CD14-positive monocyte (primary cell): ENCODE data around the gene IRF2BP2. TPM values are rescaled to one million over a fixed set of nuclear protein-coding genes. Genes with fewer than 3 reads are reported as not detected.

Experiments used
- DNase-seq, 3 donors: peaks; one replicate each; pipeline ENCODE4 v3.0.0-alpha.2; 2011 to 2022
- H2AFZ ChIP-seq: 2 replicates; pipeline ENCODE4 v1.6.0; 2012; ENCODE audit warnings: mild to moderate bottlenecking, low read depth, low read length, inconsistent platforms; ENCODE audit not compliant: insufficient read depth, poor library complexity, severe bottlenecking
- H3K27ac ChIP-seq, 2 donors: 1 replicate in 1 of 2; 2 replicates in 1 of 2; pipeline ENCODE4 v1.5.1; 2012 to 2013; ENCODE audit warnings: low read length in 2 of 2, control low read depth in 1 of 2, inconsistent platforms in 1 of 2, low read depth in 1 of 2, mild to moderate bottlenecking in 1 of 2
- H3K27me3 ChIP-seq, 2 donors: one replicate each; pipeline versions ENCODE4 v1.6.0 to v1.6.1; 2011 to 2013; ENCODE audit warnings: low read length in 2 of 2; ENCODE audit not compliant: control insufficient read depth in 2 of 2, insufficient read depth in 2 of 2
- H3K36me3 ChIP-seq, 2 donors: replicated peaks in 1 of 2; 1 replicate in 1 of 2; 2 replicates in 1 of 2; pipeline versions ENCODE4 v1.5.1 to v1.6.1; 2012 to 2013; ENCODE audit warnings: low read length in 2 of 2, control low read depth in 1 of 2, inconsistent platforms in 1 of 2, mild to moderate bottlenecking in 1 of 2; ENCODE audit not compliant: insufficient read depth in 2 of 2, control insufficient read depth in 1 of 2
- H3K4me1 ChIP-seq, 2 donors: 1 replicate in 1 of 2; 2 replicates in 1 of 2; pipeline versions ENCODE4 v1.5.1 to v1.6.1; 2012 to 2013; ENCODE audit warnings: low read length in 2 of 2, control low read depth in 1 of 2, inconsistent platforms in 1 of 2, mild to moderate bottlenecking in 1 of 2, moderate library complexity in 1 of 2; ENCODE audit not compliant: insufficient read depth in 2 of 2, control insufficient read depth in 1 of 2
- H3K4me2 ChIP-seq: replicated peaks from 2 replicates; pipeline ENCODE3; 2012; ENCODE audit warnings: low read length, moderate library complexity, mild to moderate bottlenecking; ENCODE audit not compliant: poor library complexity, severe bottlenecking; ENCODE audit errors: extremely low read depth
- H3K4me3 ChIP-seq, 3 experiments: fragments of 200-600 bp in 1 of 3; sonication (generic) in 1 of 3; replicated peaks in 1 of 3; 1 replicate in 2 of 3; 2 replicates in 1 of 3; pipeline ENCODE4 v1.5.1; 2011 to 2013; ENCODE audit warnings: low read length in 3 of 3, mild to moderate bottlenecking in 3 of 3, control low read depth in 2 of 3, low read depth in 2 of 3, inconsistent platforms in 1 of 3, moderate library complexity in 1 of 3
- H3K79me2 ChIP-seq: 2 replicates; pipeline ENCODE4 v1.6.0; 2012; ENCODE audit warnings: mild to moderate bottlenecking, control low read depth, inconsistent platforms, low read length, moderate library complexity; ENCODE audit not compliant: insufficient read depth
- H3K9ac ChIP-seq: 2 replicates; pipeline ENCODE4 v1.6.0; 2017; ENCODE audit warnings: low read length, mild to moderate bottlenecking; ENCODE audit not compliant: insufficient read depth, poor library complexity, severe bottlenecking
- H3K9me3 ChIP-seq, 2 donors: replicated peaks in 1 of 2; 1 replicate in 1 of 2; 2 replicates in 1 of 2; pipeline versions ENCODE4 v1.5.1 to v1.6.1; 2012 to 2013; ENCODE audit warnings: low read length in 2 of 2, control low read depth in 1 of 2; ENCODE audit not compliant: control insufficient read depth in 1 of 2, insufficient read depth in 1 of 2
- H4K20me1 ChIP-seq: 2 replicates; pipeline ENCODE4 v1.6.0; 2012; ENCODE audit warnings: mild to moderate bottlenecking, low read length, control low read depth, moderate library complexity; ENCODE audit not compliant: insufficient read depth
- H3K27ac Mint-ChIP-seq, 7 donors: one replicate each; pipeline ENCODE4 v1.8.0; 2020; ENCODE audit warnings: mild to moderate bottlenecking in 7 of 7, mixed read lengths in 7 of 7, moderate library complexity in 6 of 7, inconsistent platforms in 2 of 7
- H3K27me3 Mint-ChIP-seq, 3 donors: one replicate each; pipeline ENCODE4 v1.8.0; 2021 to 2022; ENCODE audit warnings: low read depth in 3 of 3, mild to moderate bottlenecking in 3 of 3, mixed read lengths in 3 of 3, moderate library complexity in 3 of 3, inconsistent platforms in 1 of 3
- H3K36me3 Mint-ChIP-seq, 2 donors: one replicate each; pipeline ENCODE4 v1.8.0; 2020; ENCODE audit warnings: mixed read lengths in 2 of 2, inconsistent platforms in 1 of 2, mild to moderate bottlenecking in 1 of 2
- H3K4me1 Mint-ChIP-seq: one replicate; pipeline ENCODE4 v1.8.0; 2020; ENCODE audit warnings: mild to moderate bottlenecking, mixed read lengths
- H3K4me3 Mint-ChIP-seq, 2 donors: one replicate each; pipeline ENCODE4 v1.8.0; 2020; ENCODE audit warnings: mild to moderate bottlenecking in 2 of 2, mixed read lengths in 2 of 2, moderate library complexity in 1 of 2
- H3K9me3 Mint-ChIP-seq, 7 donors: one replicate each; pipeline ENCODE4 v1.8.0; 2020 to 2022; ENCODE audit warnings: mixed read lengths in 7 of 7, mild to moderate bottlenecking in 6 of 7, moderate library complexity in 6 of 7, inconsistent platforms in 2 of 7
- CTCF ChIP-seq: fragments of 200-600 bp; IDR thresholded peaks from one replicate; pipeline ENCODE4 v1.8.0; 2022; ENCODE audit warnings: antibody characterized with exemption, mild to moderate bottlenecking
- WGBS: methylation state at CpG from one replicate; pipeline ENCODE4 v1.1.5; 2013; ENCODE audit warnings: missing lambda C conversion rate; ENCODE audit not compliant: insufficient coverage; 5-methylcytosine and 5-hydroxymethylcytosine counted together
- intact Hi-C, 2 donors: fragments of 100-400 bp; cut with micrococcal nuclease; formaldehyde crosslinking; loops; one replicate each; pipeline versions ENCODE4 v1.15.0 to v1.15.1; 2023
- polyA plus RNA-seq, 3 donors: library from polyadenylated mRNA; depleted of rRNA in 1 of 3; unstranded in 2 of 3; stranded (reverse) in 1 of 3; fragments of 300-500 nt in 2 of 3; fragments of >200 nt in 1 of 3; fragmentation: Illumina TruSeq in 2 of 3; gene quantifications; 1 replicate in 2 of 3; 2 replicates in 1 of 3; pipeline ENCODE4 v1.2.3, GENCODE V29; 2012 to 2021

The IRF2BP2 gene
- polyA plus RNA-seq, 3 donors = 22.4 to 656 (median 22.6) TPM

GRCh38 chr1:234582186-234582585, 27.8 kb downstream of the IRF2BP2 start:
- no peaks in the 10 kb centered on the region for H3K79me2 ChIP-seq
- H3K36me3 ChIP-seq = no peaks in the 10 kb centered on the region
- no peak overlapping the region for H3K4me2 ChIP-seq
- intact Hi-C loops = no loop called here
- no peak overlapping the region for H3K4me3 ChIP-seq
- H3K27me3 ChIP-seq = no peaks in the 10 kb centered on the region
- Mint-ChIP-seq H3K27ac (no peak overlapping the region), H3K9me3 (peaks cover 0 to 8% (median 3%) of the 10 kb centered on the region in 7 donors), H3K4me1 (peaks cover 11% of the 10 kb centered on the region), H3K36me3 (no peaks in the 10 kb centered on the region), H3K4me3 (no peak overlapping the region), H3K27me3 (peaks cover 1 to 4% (median 2%) of the 10 kb centered on the region in 3 donors)
- H4K20me1 ChIP-seq = no peaks in the 10 kb centered on the region
- no peak overlapping the region for H3K27ac ChIP-seq
- H3K4me1 ChIP-seq = peaks cover 7 to 10% of the 10 kb centered on the region in 2 donors
- WGBS = 100% methylated on average over 6 of the region's 8 CpGs
- DNase-seq = no peak
- no peaks in the 10 kb centered on the region for H3K9me3 ChIP-seq
- no peak overlapping the region for H3K9ac ChIP-seq
- no peak overlapping the region for H2AFZ ChIP-seq
- no peak for TF ChIP-seq CTCF

- Mint-ChIP-seq H3K36me3 (no peaks in the 10 kb centered on the region), H3K27ac (peak overlapping the region in 2 of 7 donors; percentile 0 to 3), H3K27me3 (peaks cover 1 to 4% (median 2%) of the 10 kb centered on the region in 3 donors), H3K4me1 (peaks cover 3% of the 10 kb centered on the region), H3K4me3 (no peak overlapping the region), H3K9me3 (peaks cover 0 to 8% (median 3%) of the 10 kb centered on the region in 7 donors)
- Histone ChIP-seq H3K4me2 (no peak overlapping the region), H3K27me3 (no peaks in the 10 kb centered on the region), H3K79me2 (no peaks in the 10 kb centered on the region), H3K27ac (no peak overlapping the region), H3K9ac (no peak overlapping the region), H2AFZ (no peak overlapping the region), H3K4me1 (no peaks in the 10 kb centered on the region), H4K20me1 (no peaks in the 10 kb centered on the region), H3K36me3 (no peaks in the 10 kb centered on the region), H3K4me3 (no peak overlapping the region), H3K9me3 (no peaks in the 10 kb centered on the region)
- intact Hi-C loops = no loop called here
- 97% methylated on average over 4 of the region's 7 CpGs for WGBS
- DNase-seq = no peak
- TF ChIP-seq CTCF = no peak
These were observed 28.8 kb downstream of the IRF2BP2 start for GRCh38 chr1:234581063-234581714.
